ENCODE data around the gene ZDHHC11.
"Not testable (repeated sequence)": the region's sequence is repeated elsewhere in the genome, so short reads cannot be mapped to it uniquely, and the experiment has no call there.

The ZDHHC11 gene

GRCh38 chr5:776862-777711, 73.7 kb downstream of the ZDHHC11 start:
- no peak for DNase-seq (ENCODE audit: low spot score)

- no peak for DNase-seq (ENCODE audit: low spot score)
Measured at GRCh38 chr5:775961-776861, 74.6 kb downstream of the ZDHHC11 start.

GRCh38 chr5:775595-775960, 75.2 kb downstream of the ZDHHC11 start:
- not testable (repeated sequence) for DNase-seq (ENCODE audit: low spot score)

- DNase-seq (ENCODE audit: low spot score) = not testable (repeated sequence)
Measured at GRCh38 chr5:774854-775505, 75.8 kb downstream of the ZDHHC11 start.

GRCh38 chr5:774304-774703, 76.5 kb downstream of the ZDHHC11 start:
- DNase-seq (ENCODE audit: low spot score) = not testable (repeated sequence)

GRCh38 chr5:773517-774264, 77.1 kb downstream of the ZDHHC11 start:
- DNase-seq (ENCODE audit: low spot score) = no peak

GRCh38 chr5:772931-773330, 77.9 kb downstream of the ZDHHC11 start:
- DNase-seq (ENCODE audit: low spot score) = not testable (repeated sequence)

- DNase-seq (ENCODE audit: low spot score) = not testable (repeated sequence)
Measured at GRCh38 chr5:772547-772890, 78.3 kb downstream of the ZDHHC11 start.

- DNase-seq (ENCODE audit: low spot score) = not testable (repeated sequence)
Measured at GRCh38 chr5:771841-772546, 78.8 kb downstream of the ZDHHC11 start.

- not testable (repeated sequence) for DNase-seq (ENCODE audit: low spot score)
Measured at GRCh38 chr5:771087-771781, 79.6 kb downstream of the ZDHHC11 start.

GRCh38 chr5:770585-770984, 80.2 kb downstream of the ZDHHC11 start:
- DNase-seq (ENCODE audit: low spot score) = not testable (repeated sequence)

GRCh38 chr5:769485-770145, 81.2 kb downstream of the ZDHHC11 start:
- not testable (repeated sequence) for DNase-seq (ENCODE audit: low spot score)

GRCh38 chr5:766666-767431, 83.9 kb downstream of the ZDHHC11 start:
- no peak for DNase-seq (ENCODE audit: low spot score)

GRCh38 chr5:765948-766631, 84.7 kb downstream of the ZDHHC11 start:
- no peak for DNase-seq (ENCODE audit: low spot score)

GRCh38 chr5:763998-764781, 86.6 kb downstream of the ZDHHC11 start:
- DNase-seq (ENCODE audit: low spot score) = no peak

GRCh38 chr5:763397-763796, 87.4 kb downstream of the ZDHHC11 start:
- DNase-seq (ENCODE audit: low spot score) = no peak

- not testable (repeated sequence) for DNase-seq (ENCODE audit: low spot score)
Measured at GRCh38 chr5:762996-763395, 87.8 kb downstream of the ZDHHC11 start.
